Uterus (tissue), 4 donors: ENCODE measurements around the gene NMNAT2. TPM values are rescaled to one million over a fixed set of nuclear protein-coding genes. Genes with fewer than 3 reads are reported as not detected.

Experiments
- DNase-seq, 2 donors: peaks; one replicate each; pipeline ENCODE4 v3.0.0-alpha.2; 2019 to 2020
- H3K27ac ChIP-seq, 2 donors: fragments of 200-600 bp; sonication (generic); 1 replicate in 1 of 2; 2 replicates in 1 of 2; pipeline ENCODE4 v1.5.1; 2016 to 2018
- H3K27me3 ChIP-seq, 2 donors: fragments of 200-600 bp; sonication (generic); one replicate each; pipeline ENCODE4 v1.5.1; 2018 to 2019; ENCODE audit warnings: control low read depth in 1 of 2
- H3K36me3 ChIP-seq, 2 donors: fragments of 200-600 bp; sonication (generic); one replicate each; pipeline ENCODE4 v1.5.1; 2019; ENCODE audit warnings: control low read depth in 1 of 2
- H3K4me1 ChIP-seq, 2 donors: fragments of 200-600 bp; sonication (generic); one replicate each; pipeline ENCODE4 v1.5.1; 2018 to 2019; ENCODE audit warnings: control low read depth in 1 of 2
- H3K4me3 ChIP-seq, 2 donors: fragments of 200-600 bp; sonication (generic); 1 replicate in 1 of 2; 2 replicates in 1 of 2; pipeline ENCODE4 v1.5.1; 2018 to 2019; ENCODE audit warnings: mild to moderate bottlenecking in 1 of 2
- H3K9me3 ChIP-seq, 2 donors: fragments of 200-600 bp; sonication (generic); one replicate each; pipeline ENCODE4 v1.5.1; 2019; ENCODE audit warnings: control low read depth in 1 of 2
- CTCF ChIP-seq, 4 experiments: fragments of 200-600 bp in 2 of 4; fragments of 450-650 bp in 2 of 4; sonication (generic) in 2 of 4; IDR thresholded peaks; one replicate each; pipeline ENCODE4 v1.5.1; 2016 to 2019; ENCODE audit warnings: antibody characterized with exemption in 4 of 4, mild to moderate bottlenecking in 2 of 4, moderate library complexity in 1 of 4
- POLR2A ChIP-seq, 2 donors: fragments of 450-650 bp; IDR thresholded peaks; one replicate each; pipeline ENCODE4 v1.6.1; 2016; ENCODE audit warnings: antibody characterized with exemption in 2 of 2, mild to moderate bottlenecking in 1 of 2, moderate library complexity in 1 of 2
- intact Hi-C: fragments of 100-400 bp; cut with DNase I; formaldehyde crosslinking; loops from one replicate; pipeline ENCODE4 v1.15.1; 2023; ENCODE audit warnings: low total_unique reads
- total RNA-seq, 4 donors: library from RNA; depleted of rRNA in 3 of 4; stranded (reverse); fragments of >200 nt in 3 of 4; gene quantifications; one replicate each; pipeline versions ENCODE4 v1.1.0 to v1.2.4, GENCODE V29; 2014 to 2023
- donor health status: DM: yes; HTN: yes; CAD: no.

The NMNAT2 gene
- total RNA-seq, 4 donors from 2014 or later = 0.85 to 2.8 (median 1.5) TPM; not detected in 1

- Histone ChIP-seq H3K4me1 (no peaks in the 10 kb centered on the region), H3K27ac (no peak overlapping the region), H3K9me3 (no peaks in the 10 kb centered on the region), H3K27me3 (no peaks in the 10 kb centered on the region), H3K36me3 (no peaks in the 10 kb centered on the region), H3K4me3 (no peak overlapping the region)
- intact Hi-C loops = no loop called here
- no peak for DNase-seq
- no peak for TF ChIP-seq POLR2A (IDR thresholded peaks at IDR 0.05)
- TF ChIP-seq CTCF (IDR thresholded peaks at IDR 0.05) = no peak
Measured at GRCh38 chr1:183360473-183360872, 57.7 kb downstream of the NMNAT2 start.

- Histone ChIP-seq H3K36me3 (no peaks in the 10 kb centered on the region), H3K9me3 (no peaks in the 10 kb centered on the region), H3K27ac (no peak overlapping the region), H3K27me3 (no peaks in the 10 kb centered on the region), H3K4me1 (no peaks in the 10 kb centered on the region), H3K4me3 (no peak overlapping the region)
- no peak for DNase-seq
- intact Hi-C loops = no loop called here
- TF ChIP-seq CTCF (IDR thresholded peaks at IDR 0.05) (no peak), POLR2A (IDR thresholded peaks at IDR 0.05) (no peak)
Measured at GRCh38 chr1:183356534-183357182, 61.5 kb downstream of the NMNAT2 start.

GRCh38 chr1:183355797-183356196 is 62.4 kb downstream of the NMNAT2 start:
- Histone ChIP-seq H3K27ac (no peak overlapping the region), H3K36me3 (no peaks in the 10 kb centered on the region)
- intact Hi-C loops = no loop called here

GRCh38 chr1:183355181-183355580 is 63.0 kb downstream of the NMNAT2 start:
- TF ChIP-seq POLR2A (IDR thresholded peaks at IDR 0.05) (no peak), CTCF (IDR thresholded peaks at IDR 0.05) (no peak)
- Histone ChIP-seq H3K27me3 (no peaks in the 10 kb centered on the region), H3K36me3 (no peaks in the 10 kb centered on the region), H3K9me3 (no peaks in the 10 kb centered on the region), H3K27ac (no peak overlapping the region), H3K4me3 (no peak overlapping the region), H3K4me1 (no peaks in the 10 kb centered on the region)
- intact Hi-C loops = no loop called here
- DNase-seq = no peak

More at GRCh38 chr1:183355797-183356196, 62.4 kb downstream of the NMNAT2 start:
- Histone ChIP-seq H3K4me3 (no peak overlapping the region), H3K27me3 (no peaks in the 10 kb centered on the region), H3K4me1 (no peaks in the 10 kb centered on the region), H3K9me3 (no peaks in the 10 kb centered on the region)
- no peak for DNase-seq
- TF ChIP-seq POLR2A (IDR thresholded peaks at IDR 0.05) (no peak), CTCF (IDR thresholded peaks at IDR 0.05) (no peak)

- Histone ChIP-seq H3K4me1 (peaks cover 0 to 4% of the 10 kb centered on the region in 2 donors), H3K36me3 (no peaks in the 10 kb centered on the region), H3K4me3 (no peak overlapping the region), H3K27ac (no peak overlapping the region), H3K9me3 (no peaks in the 10 kb centered on the region), H3K27me3 (no peaks in the 10 kb centered on the region)
- intact Hi-C loops = no loop called here
- TF ChIP-seq CTCF (IDR thresholded peaks at IDR 0.05) (no peak), POLR2A (IDR thresholded peaks at IDR 0.05) (no peak)
- no peak for DNase-seq
Measured at GRCh38 chr1:183353597-183353996, 64.6 kb downstream of the NMNAT2 start.
